Measurements from ENCODE around the gene NAALADL2. TPM values are rescaled to one million over a fixed set of nuclear protein-coding genes. Genes with fewer than 3 reads are reported as not detected.
"Not testable (repeated sequence)": the region's sequence is repeated elsewhere in the genome, so short reads cannot be mapped to it uniquely, and the experiment has no call there.

The NAALADL2 gene
- total and polyA plus RNA-seq, 2 of the 8 experiments (the other 6 are each of a cell fraction or from before 2014, with no cell fraction given), result 0.12 to 0.22 TPM

- TF ChIP-seq SRF (IDR thresholded peaks at IDR 0.05; ENCODE audit: low read depth, low read length), result no peak
- TF ChIP-seq ATF2 (IDR thresholded peaks at IDR 0.05; ENCODE audit: low read length), result no peak
- TF ChIP-seq TEAD4 (IDR thresholded peaks at IDR 0.05; ENCODE audit: low read depth, low read length), result no peak
- TF ChIP-seq ATF3 (IDR thresholded peaks at IDR 0.05; ENCODE audit: insufficient read depth, low read depth, low read length), result no peak
- TF ChIP-seq EP300 (IDR thresholded peaks at IDR 0.05; ENCODE audit: borderline replicate concordance in 1 of 2, low read depth in 2 of 2, low read length in 2 of 2), result no peak
Measured at GRCh38 chr3:175163686-175164085, 304.6 kb downstream of the NAALADL2 start (continued).

GRCh38 chr3:175173117-175173516 is 314.0 kb downstream of the NAALADL2 start:
- WGBS, 2 experiments (ENCODE audit: extremely low coverage in 1 of 2, insufficient coverage in 1 of 2, insufficient read length in 1 of 2, insufficient replicate concordance in 2 of 2, low coverage in 1 of 2, low lambda C conversion rate in 2 of 2, missing lambda C conversion rate in 1 of 2), result 98% methylated on average over 10 of the region's 10 CpGs; no CpG with 5 or more reads in 1 of the 2 experiments
- CTCF ChIA-PET (ENCODE audit: partially characterized antibody); H4K20me1 ChIP-seq (replicated peaks in 1 of 2; ENCODE audit: control insufficient read depth in 1 of 2, insufficient read depth in 2 of 2, low read length in 2 of 2); H3K4me2 ChIP-seq (ENCODE audit: insufficient read depth in 1 of 2, low read depth in 2 of 2, low read length in 2 of 2); H3K4me3 ChIP-seq (ENCODE audit: extremely low read depth in 1 of 4, insufficient read depth in 2 of 4, low read depth in 3 of 4, low read length in 4 of 4); H3K27me3 ChIP-seq (replicated peaks in 1 of 4; ENCODE audit: control insufficient read depth in 3 of 4, extremely low read depth in 1 of 4, insufficient read depth in 3 of 4, low read length in 3 of 4); H3K4ac ChIP-seq (replicated peaks; ENCODE audit: insufficient read length, low read depth, low read length); H3K14ac ChIP-seq (ENCODE audit: insufficient read length); H3K56ac ChIP-seq (replicated peaks; ENCODE audit: insufficient read length, low read depth, low read length); H4K91ac ChIP-seq (replicated peaks; ENCODE audit: insufficient read length, low read length); FAIRE-seq; H2AK5ac ChIP-seq (ENCODE audit: low read depth, low read length); H2BK15ac ChIP-seq (ENCODE audit: low read length); H4K8ac ChIP-seq (ENCODE audit: extremely low read depth, insufficient read depth, low read length); H2AFZ ChIP-seq (ENCODE audit: low read length); H3K9ac ChIP-seq (replicated peaks in 1 of 4; ENCODE audit: extremely low read depth in 1 of 4, low read depth in 3 of 4, low read length in 3 of 4); H3K79me2 ChIP-seq (ENCODE audit: control insufficient read depth in 1 of 2, insufficient read depth in 2 of 2, low read length in 2 of 2); H4K5ac ChIP-seq (ENCODE audit: insufficient read length, low read depth, low read length); POLR2A ChIA-PET (ENCODE audit: partially characterized antibody); H2BK12ac ChIP-seq (ENCODE audit: low read depth, low read length); H3K23ac ChIP-seq (ENCODE audit: insufficient read length); H3K18ac ChIP-seq (ENCODE audit: extremely low read depth, low read length); H3K23me2 ChIP-seq (ENCODE audit: low read depth, low read length); H3K4me1 ChIP-seq (replicated peaks in 1 of 4; ENCODE audit: control insufficient read depth in 3 of 4, insufficient read depth in 4 of 4, low read length in 3 of 4); DNase-seq (ENCODE audit: low read depth in 1 of 2, low spot score in 2 of 2); H3K36me3 ChIP-seq (ENCODE audit: control insufficient read depth in 2 of 4, insufficient read depth in 4 of 4, low read length in 3 of 4); H3K79me1 ChIP-seq (ENCODE audit: low read depth, low read length); H3K9me3 ChIP-seq (ENCODE audit: insufficient read depth in 2 of 2, low read depth in 1 of 2, low read length in 1 of 2); H2BK20ac ChIP-seq (ENCODE audit: low read length); H2BK5ac ChIP-seq (ENCODE audit: low read depth, low read length); H3K27ac ChIP-seq (ENCODE audit: low read depth, low read length); H2BK120ac ChIP-seq (replicated peaks; ENCODE audit: low read depth, low read length): not testable (repeated sequence)
